ENCODE results near the gene CCT8. TPM values are rescaled to one million over a fixed set of nuclear protein-coding genes. Genes with fewer than 3 reads are reported as not detected.
"Not testable (repeated sequence)": the region's sequence is repeated elsewhere in the genome, so short reads cannot be mapped to it uniquely, and the experiment has no call there.

CCT8 gene
- total RNA-seq, 3 donors from 2014 or later (not counting 1 experiment from before 2014, with no cell fraction given) = 76.2 to 90.3 (median 82.9) TPM

GRCh38 chr21:29022166-29022565, 51.3 kb downstream of the CCT8 start:
- Histone ChIP-seq H3K27ac (ENCODE audit: low read length) (peak overlapping the region; percentile 22), H3K36me3 (ENCODE audit: control insufficient read depth, insufficient read depth, low read length) (no peaks in the 10 kb centered on the region), H3K9me3 (ENCODE audit: control insufficient read depth, insufficient read depth, low read length) (no peaks in the 10 kb centered on the region), H3K4me3 (ENCODE audit: low read length) (no peak overlapping the region), H3K4me1 (ENCODE audit: control insufficient read depth, insufficient read depth, low read length) (peaks cover 49% of the 10 kb centered on the region), H3K27me3 (ENCODE audit: control insufficient read depth, insufficient read depth, low read length) (no peaks in the 10 kb centered on the region)
- peak in 1 of 3 donors; percentile 8 for ATAC-seq
- intact Hi-C loops (cut with micrococcal nuclease) = no loop called here
- peaks cover 62 to 69% of the 10 kb centered on the region in 2 donors for H3K4me1 Mint-ChIP-seq
- peak overlapping the region; percentile 67 for H3K4me3 Mint-ChIP-seq
- TF ChIP-seq CTCF (IDR thresholded peaks at IDR 0.05) = no peak
- peak overlapping the region; percentile 99 to 100 for H3K27ac Mint-ChIP-seq
- H3K27me3 Mint-ChIP-seq (ENCODE audit: low read depth in 2 of 2) = no peaks in the 10 kb centered on the region
- no peaks in the 10 kb centered on the region for H3K9me3 Mint-ChIP-seq
- no peaks in the 10 kb centered on the region for H3K36me3 Mint-ChIP-seq
- peak in 1 of 2 donors; percentile 52 for DNase-seq
- 59% methylated on average over 4 of the region's 4 CpGs for WGBS (ENCODE audit: insufficient coverage)

- H3K27ac ChIP-seq (ENCODE audit: low read length) = peak overlapping the region; percentile 82
- WGBS (ENCODE audit: insufficient coverage) = 27% methylated on average over 11 of the region's 12 CpGs
- ATAC-seq (peak in 1 of 3 donors; percentile 11), DNase-seq (no peak)
- no peaks in the 10 kb centered on the region for H3K27me3 Mint-ChIP-seq (ENCODE audit: low read depth in 2 of 2)
- no peaks in the 10 kb centered on the region for H3K36me3 ChIP-seq (ENCODE audit: control insufficient read depth, insufficient read depth, low read length)
- intact Hi-C loops (cut with micrococcal nuclease) = no loop called here
- peaks cover 33 to 39% of the 10 kb centered on the region in 2 donors for H3K4me1 Mint-ChIP-seq
- no peaks in the 10 kb centered on the region for H3K27me3 ChIP-seq (ENCODE audit: control insufficient read depth, insufficient read depth, low read length)
- H3K27ac Mint-ChIP-seq = peak overlapping the region; percentile 84 to 100
- peak overlapping the region; percentile 90 for H3K4me3 Mint-ChIP-seq
- H3K36me3 Mint-ChIP-seq = no peaks in the 10 kb centered on the region
- no peaks in the 10 kb centered on the region for H3K9me3 Mint-ChIP-seq
- H3K4me1 ChIP-seq (ENCODE audit: control insufficient read depth, insufficient read depth, low read length) = peaks cover 35% of the 10 kb centered on the region
- H3K9me3 ChIP-seq (ENCODE audit: control insufficient read depth, insufficient read depth, low read length) = no peaks in the 10 kb centered on the region
- peak overlapping the region; percentile 84 for H3K4me3 ChIP-seq (ENCODE audit: low read length)
- no peak for TF ChIP-seq CTCF (IDR thresholded peaks at IDR 0.05)
Measured at GRCh38 chr21:29018540-29018939, 54.9 kb downstream of the CCT8 start.

GRCh38 chr21:29017639-29018237, 55.7 kb downstream of the CCT8 start:
- Mint-ChIP-seq H3K36me3 (no peaks in the 10 kb centered on the region), H3K27me3 (ENCODE audit: low read depth in 2 of 2) (no peaks in the 10 kb centered on the region), H3K9me3 (no peaks in the 10 kb centered on the region), H3K27ac (peak overlapping the region; percentile 84 to 100), H3K4me3 (peak overlapping the region; percentile 90), H3K4me1 (peaks cover 33 to 39% of the 10 kb centered on the region in 2 donors)
- H3K4me1 ChIP-seq (ENCODE audit: control insufficient read depth, insufficient read depth, low read length) = peaks cover 28% of the 10 kb centered on the region
- ATAC-seq (no peak), DNase-seq (peak in 1 of 2 donors; percentile 31)
- intact Hi-C loops (cut with micrococcal nuclease) = no loop called here
- TF ChIP-seq CTCF (IDR thresholded peaks at IDR 0.05) = no peak
- H3K9me3 ChIP-seq (ENCODE audit: control insufficient read depth, insufficient read depth, low read length) = no peaks in the 10 kb centered on the region
- H3K27ac ChIP-seq (ENCODE audit: low read length) = no peak overlapping the region
- 74% methylated on average over 6 of the region's 6 CpGs for WGBS (ENCODE audit: insufficient coverage)
- H3K4me3 ChIP-seq (ENCODE audit: low read length) = no peak overlapping the region
- H3K36me3 ChIP-seq (ENCODE audit: control insufficient read depth, insufficient read depth, low read length) = no peaks in the 10 kb centered on the region
- H3K27me3 ChIP-seq (ENCODE audit: control insufficient read depth, insufficient read depth, low read length) = no peaks in the 10 kb centered on the region

GRCh38 chr21:29011236-29011635, 62.2 kb downstream of the CCT8 start:
- H3K27ac ChIP-seq (ENCODE audit: low read length); intact Hi-C loops (cut with micrococcal nuclease); DNase-seq; H3K4me1 Mint-ChIP-seq; H3K36me3 ChIP-seq (ENCODE audit: control insufficient read depth, insufficient read depth, low read length); H3K27me3 ChIP-seq (ENCODE audit: control insufficient read depth, insufficient read depth, low read length); H3K4me1 ChIP-seq (ENCODE audit: control insufficient read depth, insufficient read depth, low read length); H3K27me3 Mint-ChIP-seq (ENCODE audit: low read depth in 2 of 2); ATAC-seq; H3K4me3 Mint-ChIP-seq; H3K9me3 Mint-ChIP-seq; H3K4me3 ChIP-seq (ENCODE audit: low read length); H3K36me3 Mint-ChIP-seq; H3K27ac Mint-ChIP-seq; H3K9me3 ChIP-seq (ENCODE audit: control insufficient read depth, insufficient read depth, low read length): not testable (repeated sequence)
- 87% methylated on average over 18 of the region's 30 CpGs for WGBS (ENCODE audit: insufficient coverage)

Measured in natural killer cell (primary cell).